ENCODE measurements around the gene PIRT.

PIRT gene

GRCh38 chr17:10807704-10808128 lies 30.2 kb downstream of the PIRT start:
- no peak overlapping the region for H3K4me3 ChIP-seq (replicated peaks; ENCODE audit: low read depth, low read length)
- TF ChIP-seq CTCF (IDR thresholded peaks at IDR 0.05; ENCODE audit: low read depth, low read length, missing control alignments) = no peak
- no peak for DNase-seq (ENCODE audit: extremely low read depth, low read depth)

- no peak overlapping the region for H3K4me3 ChIP-seq (replicated peaks; ENCODE audit: low read depth, low read length)
- DNase-seq (ENCODE audit: extremely low read depth, low read depth) = no peak
- TF ChIP-seq CTCF (IDR thresholded peaks at IDR 0.05; ENCODE audit: low read depth, low read length, missing control alignments) = no peak
Measured at GRCh38 chr17:10806545-10807262, 31.2 kb downstream of the PIRT start.

- H3K4me3 ChIP-seq (replicated peaks; ENCODE audit: low read depth, low read length) = no peak overlapping the region
- TF ChIP-seq CTCF (IDR thresholded peaks at IDR 0.05; ENCODE audit: low read depth, low read length, missing control alignments) = no peak
- no peak for DNase-seq (ENCODE audit: extremely low read depth, low read depth)
Measured at GRCh38 chr17:10805911-10806310, 32.0 kb downstream of the PIRT start.

GRCh38 chr17:10804546-10804945 lies 33.3 kb downstream of the PIRT start:
- no peak for DNase-seq (ENCODE audit: extremely low read depth, low read depth)
- no peak overlapping the region for H3K4me3 ChIP-seq (replicated peaks; ENCODE audit: low read depth, low read length)
- no peak for TF ChIP-seq CTCF (IDR thresholded peaks at IDR 0.05; ENCODE audit: low read depth, low read length, missing control alignments)

GRCh38 chr17:10803830-10804475 lies 33.9 kb downstream of the PIRT start, which contains the start of gene TMEM238L:
Gene TMEM238L, minus strand, starts transcription at chr17:10804099. Its CDS starts 136 bp downstream, at chr17:10803963.
- DNase-seq (ENCODE audit: extremely low read depth, low read depth) = no peak
- no peak for TF ChIP-seq CTCF (IDR thresholded peaks at IDR 0.05; ENCODE audit: low read depth, low read length, missing control alignments)
- no peak within 1 kb of the TSS for H3K4me3 ChIP-seq (replicated peaks; ENCODE audit: low read depth, low read length)

- H3K4me3 ChIP-seq (replicated peaks; ENCODE audit: low read depth, low read length) = no peak overlapping the region
- no peak for TF ChIP-seq CTCF (IDR thresholded peaks at IDR 0.05; ENCODE audit: low read depth, low read length, missing control alignments)
- DNase-seq (ENCODE audit: extremely low read depth, low read depth) = no peak
Measured at GRCh38 chr17:10803350-10803749, 34.5 kb downstream of the PIRT start.
